SK-N-SH (cell line): ENCODE measurements around the gene KIF4A. TPM values are rescaled to one million over a fixed set of nuclear protein-coding genes. Genes with fewer than 3 reads are reported as not detected.

Experiments
- CTCF ChIA-PET: fragments of 300-600, 350-600 bp; formaldehyde crosslinking; extraction: SDS; loops from one replicate; lab custom pipeline; 2021; lab: Yijun Ruan, JAX
- POLR2A ChIA-PET: fragments of 350-600 bp; sonication (Branson Sonifier 250); formaldehyde crosslinking; extraction: SDS; loops from one replicate; lab custom pipeline; 2020; ENCODE audit warnings: antibody characterized with exemption, inconsistent platforms; lab: Yijun Ruan, JAX
- DNase-seq: peaks from one replicate; pipeline ENCODE4 v3.0.0; 2012
- H2AFZ ChIP-seq: fragments of 200-600 bp; sonication (generic); 2 replicates; pipeline ENCODE4 v1.8.1; 2016; ENCODE audit warnings: antibody characterized with exemption, mild to moderate bottlenecking, low read depth
- H3F3A ChIP-seq: fragments of 200-600 bp; sonication (generic); replicated peaks from 2 replicates; pipeline ENCODE3; 2016; ENCODE audit warnings: antibody characterized with exemption, mild to moderate bottlenecking; ENCODE audit not compliant: insufficient read depth
- H3K27ac ChIP-seq, 2 experiments: fragments of 200-500 bp in 1 of 2; fragments of 200-600 bp in 1 of 2; sonication (Bioruptor generic) in 1 of 2; sonication (generic), shearing (Covaris generic) in 1 of 2; 2 replicates each; pipeline versions ENCODE4 v1.5.1 to v1.6.1; 2014 to 2016; ENCODE audit warnings: low read depth in 2 of 2, inconsistent platforms in 1 of 2, low read length in 1 of 2, mild to moderate bottlenecking in 1 of 2, mixed read lengths in 1 of 2
- H3K27me3 ChIP-seq: fragments of 200-600 bp; sonication (generic), shearing (Covaris generic); 2 replicates; pipeline ENCODE4 v1.6.1; 2016; ENCODE audit warnings: mixed run types; ENCODE audit not compliant: insufficient read depth
- H3K36me3 ChIP-seq, 2 experiments: fragments of 200-500 bp in 1 of 2; fragments of 200-600 bp in 1 of 2; sonication (Bioruptor generic) in 1 of 2; sonication (generic) in 1 of 2; replicated peaks in 1 of 2; 2 replicates each; pipeline versions ENCODE3 to v1.5.1; 2014 to 2016; ENCODE audit warnings: low read length in 1 of 2, mild to moderate bottlenecking in 1 of 2; ENCODE audit not compliant: insufficient read depth in 2 of 2, control insufficient read depth in 1 of 2
- H3K4me1 ChIP-seq, 2 experiments: fragments of 200-500 bp in 1 of 2; fragments of 200-600 bp in 1 of 2; sonication (Bioruptor generic) in 1 of 2; sonication (generic), shearing (Covaris generic) in 1 of 2; 2 replicates each; pipeline versions ENCODE4 v1.5.1 to v1.6.1; 2014 to 2016; ENCODE audit warnings: low read depth in 1 of 2, low read length in 1 of 2, mixed run types in 1 of 2; ENCODE audit not compliant: insufficient read depth in 2 of 2, control insufficient read depth in 1 of 2
- H3K4me2 ChIP-seq: fragments of 200-600 bp; sonication (generic), shearing (Covaris generic); 2 replicates; pipeline ENCODE4 v1.6.1; 2017; ENCODE audit warnings: mixed run types
- H3K4me3 ChIP-seq, 2 experiments: fragments of 200-500 bp in 1 of 2; fragments of 200-600 bp in 1 of 2; sonication (Bioruptor generic) in 1 of 2; sonication (generic), shearing (Covaris generic) in 1 of 2; 2 replicates each; pipeline versions ENCODE4 v1.5.1 to v1.8.1; 2014 to 2016; ENCODE audit warnings: low read depth in 2 of 2, inconsistent platforms in 1 of 2, low read length in 1 of 2, mild to moderate bottlenecking in 1 of 2, mixed read lengths in 1 of 2, moderate library complexity in 1 of 2
- H3K79me2 ChIP-seq: fragments of 200-600 bp; sonication (generic); 2 replicates; pipeline ENCODE4 v1.8.1; 2017; ENCODE audit warnings: mild to moderate bottlenecking; ENCODE audit not compliant: insufficient read depth
- H3K9ac ChIP-seq: fragments of 200-600 bp; sonication (generic); 2 replicates; pipeline ENCODE4 v1.6.1; 2017; ENCODE audit warnings: mixed run types
- H3K9me2 ChIP-seq: fragments of 200-600 bp; sonication (generic); 2 replicates; pipeline ENCODE4 v1.6.1; 2017; ENCODE audit warnings: mixed run types
- H3K9me3 ChIP-seq: fragments of 200-600 bp; sonication (generic); 2 replicates; pipeline ENCODE4 v1.6.1; 2017; ENCODE audit warnings: mixed run types, mild to moderate bottlenecking, moderate library complexity
- H4K20me1 ChIP-seq: fragments of 200-600 bp; sonication (generic); 2 replicates; pipeline ENCODE4 v1.6.1; 2017; ENCODE audit warnings: mild to moderate bottlenecking, mixed run types; ENCODE audit not compliant: insufficient read depth
- CHD2 ChIP-seq: fragments of 150-350 bp; IDR thresholded peaks from 2 replicates; pipeline ENCODE4 v1.6.1; 2018; ENCODE audit warnings: low read length; ENCODE audit not compliant: partially characterized antibody
- ELF1 ChIP-seq: IDR thresholded peaks from 2 replicates; pipeline ENCODE4 v1.4.0; 2012
- EP300 ChIP-seq, 2 experiments: IDR thresholded peaks; 2 replicates each; pipeline versions ENCODE4 v1.4.0 to v1.6.1; 2012; ENCODE audit warnings: borderline replicate concordance in 1 of 2, low read depth in 1 of 2, low read length in 1 of 2
- FOXM1 ChIP-seq: IDR thresholded peaks from 2 replicates; pipeline ENCODE4 v1.4.0; 2012; ENCODE audit warnings: low read depth, mild to moderate bottlenecking
- GATA2 ChIP-seq: sonication (generic); formaldehyde crosslinking; IDR thresholded peaks from 2 replicates; pipeline ENCODE4 v1.5.0; 2020; ENCODE audit warnings: mild to moderate bottlenecking, missing genetic modification reagents
- MXI1 ChIP-seq: IDR thresholded peaks from 2 replicates; pipeline ENCODE4 v1.6.1; 2012; ENCODE audit warnings: mild to moderate bottlenecking, low read depth, low read length, improper control_type of control experiment
- NFIC ChIP-seq: IDR thresholded peaks from 2 replicates; pipeline ENCODE4 v1.4.0; 2012; ENCODE audit warnings: borderline replicate concordance
- NRF1 ChIP-seq: IDR thresholded peaks from 2 replicates; pipeline ENCODE4 v1.6.1; 2012; ENCODE audit warnings: low read depth, mild to moderate bottlenecking, low read length
- POLR2AphosphoS5 ChIP-seq: IDR thresholded peaks from 2 replicates; pipeline ENCODE4 v1.6.1; 2012; ENCODE audit warnings: low read depth, low read length
- RAD21 ChIP-seq: IDR thresholded peaks from 2 replicates; pipeline ENCODE4 v1.6.1; 2012; ENCODE audit warnings: mild to moderate bottlenecking, low read length
- RCOR1 ChIP-seq: fragments of 150-350 bp; IDR thresholded peaks from 2 replicates; pipeline ENCODE4 v1.6.1; 2017; ENCODE audit warnings: antibody characterized with exemption, low read length
- RFX5 ChIP-seq: IDR thresholded peaks from 2 replicates; pipeline ENCODE4 v1.6.1; 2012; ENCODE audit warnings: mild to moderate bottlenecking, improper control_type of control experiment, low read length
- SIN3A ChIP-seq: IDR thresholded peaks from 2 replicates; pipeline ENCODE4 v1.6.1; 2012; ENCODE audit warnings: low read depth, mild to moderate bottlenecking, low read length, moderate library complexity, borderline replicate concordance
- SMC3 ChIP-seq: IDR thresholded peaks from 2 replicates; pipeline ENCODE4 v1.6.1; 2012; ENCODE audit warnings: low read depth, low read length, improper control_type of control experiment
- TAF1 ChIP-seq: IDR thresholded peaks from 2 replicates; pipeline ENCODE4 v1.6.1; 2012; ENCODE audit warnings: low read depth, mild to moderate bottlenecking, low read length, moderate library complexity, borderline replicate concordance
- TCF12 ChIP-seq: IDR thresholded peaks from 2 replicates; pipeline ENCODE4 v1.4.0; 2012
- YY1 ChIP-seq: IDR thresholded peaks from 2 replicates; pipeline ENCODE4 v1.4.0; 2012; ENCODE audit warnings: low read depth, mild to moderate bottlenecking
- WGBS: methylation state at CpG from one replicate; pipeline ENCODE4 v1.1.6; 2017; ENCODE audit warnings: low lambda C conversion rate; 5-methylcytosine and 5-hydroxymethylcytosine counted together
- polyA plus RNA-seq, 3 experiments: library from polyadenylated mRNA; depleted of rRNA; stranded (reverse); fragments of >200 nt; gene quantifications; 2 replicates each; pipeline ENCODE4 v1.2.3, GENCODE V29; 2012
- TF ChIP-seq, protein P1 (sequence below): fragments of 150-350 bp; IDR thresholded peaks from 2 replicates; pipeline ENCODE4 v1.6.1; 2017; ENCODE audit warnings: antibody characterized with exemption, low read length, low read depth, borderline replicate concordance
- TF ChIP-seq, protein P2 (sequence below): fragments of 150-350 bp; IDR thresholded peaks from 2 replicates; pipeline ENCODE4 v1.6.1; 2016; ENCODE audit warnings: mild to moderate bottlenecking, low read depth, low read length
- TF ChIP-seq, protein P3 (sequence below): IDR thresholded peaks from 2 replicates; pipeline ENCODE4 v1.4.0; 2012; ENCODE audit warnings: low read depth
- TF ChIP-seq, protein P4 (sequence below): IDR thresholded peaks from 2 replicates; pipeline ENCODE4 v1.4.0; 2012; ENCODE audit warnings: low read depth, borderline replicate concordance
- TF ChIP-seq, protein P5 (sequence below): IDR thresholded peaks from 2 replicates; pipeline ENCODE4 v1.4.0; 2012; ENCODE audit warnings: low read depth, borderline replicate concordance
- TF ChIP-seq, protein P6 (sequence below): IDR thresholded peaks from 2 replicates; pipeline ENCODE4; 2012

KIF4A gene
- polyA plus RNA-seq, 1 of the 3 experiments (the other 2 are of a cell fraction): 11.5 TPM

DNA sequence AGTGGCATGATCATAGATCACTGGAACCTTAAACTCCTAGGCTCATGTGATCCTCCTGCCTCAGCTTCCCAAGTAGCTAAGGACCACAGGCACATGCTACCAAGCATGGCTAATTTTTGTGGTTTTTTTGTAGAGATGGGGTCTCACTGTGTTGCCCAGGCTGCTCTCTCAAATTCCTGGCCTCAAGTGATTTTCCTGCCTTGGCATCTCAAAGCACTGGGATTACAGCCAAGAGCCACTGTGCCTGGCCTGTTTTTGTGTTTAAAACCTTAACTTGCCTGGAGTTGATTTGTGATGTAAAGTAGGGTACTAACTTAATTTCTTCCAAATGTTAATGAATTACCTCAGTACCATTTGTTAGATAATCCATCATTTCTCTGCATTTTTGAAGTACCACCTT is 177.1 kb downstream of the KIF4A start:
- Histone ChIP-seq H3K9ac (no peak overlapping the region), H2AFZ (no peak overlapping the region), H3K9me2 (no peaks in the 10 kb centered on the region), H3K9me3 (no peaks in the 10 kb centered on the region), H3K27me3 (no peaks in the 10 kb centered on the region), H3K4me2 (no peak overlapping the region), H3F3A (no peaks in the 10 kb centered on the region), H3K4me3 (no peak overlapping the region), H3K79me2 (peaks cover 13% of the 10 kb centered on the region), H3K27ac (no peak overlapping the region), H4K20me1 (no peaks in the 10 kb centered on the region), H3K36me3 (no peaks in the 10 kb centered on the region), H3K4me1 (no peaks in the 10 kb centered on the region)
- TF ChIP-seq RFX5: no peak
- TF ChIP-seq NFIC: no peak
- TF ChIP-seq MXI1: no peak
- TF ChIP-seq GATA2: no peak
- no peak for TF ChIP-seq RCOR1
- no peak for TF ChIP-seq NRF1
- TF ChIP-seq, protein P1, sequence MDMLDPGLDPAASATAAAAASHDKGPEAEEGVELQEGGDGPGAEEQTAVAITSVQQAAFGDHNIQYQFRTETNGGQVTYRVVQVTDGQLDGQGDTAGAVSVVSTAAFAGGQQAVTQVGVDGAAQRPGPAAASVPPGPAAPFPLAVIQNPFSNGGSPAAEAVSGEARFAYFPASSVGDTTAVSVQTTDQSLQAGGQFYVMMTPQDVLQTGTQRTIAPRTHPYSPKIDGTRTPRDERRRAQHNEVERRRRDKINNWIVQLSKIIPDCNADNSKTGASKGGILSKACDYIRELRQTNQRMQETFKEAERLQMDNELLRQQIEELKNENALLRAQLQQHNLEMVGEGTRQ: no peak
- no peak for TF ChIP-seq RAD21
- TF ChIP-seq, protein P2, sequence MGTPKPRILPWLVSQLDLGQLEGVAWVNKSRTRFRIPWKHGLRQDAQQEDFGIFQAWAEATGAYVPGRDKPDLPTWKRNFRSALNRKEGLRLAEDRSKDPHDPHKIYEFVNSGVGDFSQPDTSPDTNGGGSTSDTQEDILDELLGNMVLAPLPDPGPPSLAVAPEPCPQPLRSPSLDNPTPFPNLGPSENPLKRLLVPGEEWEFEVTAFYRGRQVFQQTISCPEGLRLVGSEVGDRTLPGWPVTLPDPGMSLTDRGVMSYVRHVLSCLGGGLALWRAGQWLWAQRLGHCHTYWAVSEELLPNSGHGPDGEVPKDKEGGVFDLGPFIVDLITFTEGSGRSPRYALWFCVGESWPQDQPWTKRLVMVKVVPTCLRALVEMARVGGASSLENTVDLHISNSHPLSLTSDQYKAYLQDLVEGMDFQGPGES: no peak
- TF ChIP-seq SIN3A: no peak
- no peak for TF ChIP-seq YY1
- no peak for TF ChIP-seq SMC3
- no peak for TF ChIP-seq POLR2AphosphoS5
- TF ChIP-seq TCF12: no peak
- TF ChIP-seq, protein P3, sequence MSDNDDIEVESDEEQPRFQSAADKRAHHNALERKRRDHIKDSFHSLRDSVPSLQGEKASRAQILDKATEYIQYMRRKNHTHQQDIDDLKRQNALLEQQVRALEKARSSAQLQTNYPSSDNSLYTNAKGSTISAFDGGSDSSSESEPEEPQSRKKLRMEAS: no peak
- TF ChIP-seq EP300 (IDR thresholded peaks at IDR 0.05; ENCODE audit: borderline replicate concordance in 1 of 2, low read depth in 1 of 2, low read length in 1 of 2): no peak
- TF ChIP-seq ELF1: no peak
- TF ChIP-seq FOXM1: no peak
- TF ChIP-seq, protein P4, sequence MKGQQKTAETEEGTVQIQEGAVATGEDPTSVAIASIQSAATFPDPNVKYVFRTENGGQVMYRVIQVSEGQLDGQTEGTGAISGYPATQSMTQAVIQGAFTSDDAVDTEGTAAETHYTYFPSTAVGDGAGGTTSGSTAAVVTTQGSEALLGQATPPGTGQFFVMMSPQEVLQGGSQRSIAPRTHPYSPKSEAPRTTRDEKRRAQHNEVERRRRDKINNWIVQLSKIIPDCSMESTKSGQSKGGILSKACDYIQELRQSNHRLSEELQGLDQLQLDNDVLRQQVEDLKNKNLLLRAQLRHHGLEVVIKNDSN: no peak
- ChIA-PET CTCF (no interaction called here), POLR2A (no interaction called here)
- DNase-seq: no peak

DNA sequence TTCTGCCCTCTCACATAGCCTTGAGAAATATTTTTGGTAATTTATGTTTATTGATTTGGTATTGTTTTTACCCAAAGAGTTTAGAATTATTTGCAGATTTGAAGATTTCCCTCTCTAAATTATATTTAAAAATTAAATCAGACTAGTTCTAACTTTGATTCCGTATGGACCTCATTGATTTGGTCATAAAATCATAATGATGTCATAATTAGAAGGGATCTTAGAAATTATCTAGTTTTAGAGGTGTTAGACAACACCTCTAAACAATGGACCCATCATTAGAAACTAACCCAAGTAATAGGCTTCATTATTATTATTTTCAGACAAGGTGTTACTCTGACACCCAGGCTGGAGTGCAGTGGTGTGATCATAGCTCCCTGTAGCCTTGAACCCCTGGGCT is 178.8 kb downstream of the KIF4A start:
- CTCF ChIA-PET: no interaction called here
- no peaks in the 10 kb centered on the region for H3F3A ChIP-seq
- no peak for DNase-seq

More for the DNA sequence above, 178.8 kb downstream of the KIF4A start:
- H3K27me3 ChIP-seq: no peaks in the 10 kb centered on the region
- H3K27ac ChIP-seq: no peak overlapping the region
- H3K36me3 ChIP-seq: no peaks in the 10 kb centered on the region
- H3K9me2 ChIP-seq: no peaks in the 10 kb centered on the region
- H2AFZ ChIP-seq: no peak overlapping the region
- POLR2A ChIA-PET: no interaction called here
- H3K4me3 ChIP-seq: no peak overlapping the region
- no peak overlapping the region for H3K9ac ChIP-seq
- TF ChIP-seq YY1 (no peak), CHD2 (no peak), SMC3 (no peak), TAF1 (no peak), NFIC (no peak), MXI1 (no peak)
- TF ChIP-seq, protein P5, sequence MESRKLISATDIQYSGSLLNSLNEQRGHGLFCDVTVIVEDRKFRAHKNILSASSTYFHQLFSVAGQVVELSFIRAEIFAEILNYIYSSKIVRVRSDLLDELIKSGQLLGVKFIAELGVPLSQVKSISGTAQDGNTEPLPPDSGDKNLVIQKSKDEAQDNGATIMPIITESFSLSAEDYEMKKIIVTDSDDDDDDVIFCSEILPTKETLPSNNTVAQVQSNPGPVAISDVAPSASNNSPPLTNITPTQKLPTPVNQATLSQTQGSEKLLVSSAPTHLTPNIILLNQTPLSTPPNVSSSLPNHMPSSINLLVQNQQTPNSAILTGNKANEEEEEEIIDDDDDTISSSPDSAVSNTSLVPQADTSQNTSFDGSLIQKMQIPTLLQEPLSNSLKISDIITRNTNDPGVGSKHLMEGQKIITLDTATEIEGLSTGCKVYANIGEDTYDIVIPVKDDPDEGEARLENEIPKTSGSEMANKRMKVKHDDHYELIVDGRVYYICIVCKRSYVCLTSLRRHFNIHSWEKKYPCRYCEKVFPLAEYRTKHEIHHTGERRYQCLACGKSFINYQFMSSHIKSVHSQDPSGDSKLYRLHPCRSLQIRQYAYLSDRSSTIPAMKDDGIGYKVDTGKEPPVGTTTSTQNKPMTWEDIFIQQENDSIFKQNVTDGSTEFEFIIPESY: no peak
- TF ChIP-seq, protein P6, sequence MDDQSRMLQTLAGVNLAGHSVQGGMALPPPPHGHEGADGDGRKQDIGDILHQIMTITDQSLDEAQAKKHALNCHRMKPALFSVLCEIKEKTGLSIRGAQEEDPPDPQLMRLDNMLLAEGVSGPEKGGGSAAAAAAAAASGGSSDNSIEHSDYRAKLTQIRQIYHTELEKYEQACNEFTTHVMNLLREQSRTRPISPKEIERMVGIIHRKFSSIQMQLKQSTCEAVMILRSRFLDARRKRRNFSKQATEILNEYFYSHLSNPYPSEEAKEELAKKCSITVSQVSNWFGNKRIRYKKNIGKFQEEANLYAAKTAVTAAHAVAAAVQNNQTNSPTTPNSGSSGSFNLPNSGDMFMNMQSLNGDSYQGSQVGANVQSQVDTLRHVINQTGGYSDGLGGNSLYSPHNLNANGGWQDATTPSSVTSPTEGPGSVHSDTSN: no peak
- H3K4me1 ChIP-seq: no peaks in the 10 kb centered on the region
- peaks cover 8% of the 10 kb centered on the region for H3K79me2 ChIP-seq
- no peaks in the 10 kb centered on the region for H3K9me3 ChIP-seq
- H3K4me2 ChIP-seq: no peak overlapping the region
- 51% methylated on average over 1 of the region's 1 CpG for WGBS
- H4K20me1 ChIP-seq: no peaks in the 10 kb centered on the region
